ENCODE data around the gene GINS2.

DNA sequence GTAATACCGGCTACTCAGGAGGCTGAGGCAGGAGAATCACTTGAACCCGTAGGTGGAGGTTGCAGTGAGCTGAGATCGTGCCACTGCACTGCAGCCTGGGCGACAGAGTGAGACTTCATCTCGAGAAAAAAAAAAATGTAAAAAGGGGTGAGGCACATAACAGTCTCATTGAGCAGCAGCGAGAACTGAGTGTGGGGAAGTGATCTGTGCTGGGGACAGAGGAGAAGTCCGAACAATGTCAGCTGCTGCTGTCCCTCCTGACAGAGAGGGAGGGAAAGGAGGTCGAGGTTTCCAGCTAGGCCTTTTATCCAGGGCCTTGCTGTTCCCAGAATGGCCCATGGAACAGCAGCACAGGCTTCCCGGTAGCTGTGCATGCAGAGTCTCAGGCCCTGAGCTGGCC lies 48.2 kb upstream of the GINS2 start:
- TF ChIP-seq CTCF (IDR thresholded peaks at IDR 0.05): no peak
- TF ChIP-seq POLR2A (IDR thresholded peaks at IDR 0.05): no peak
